ENCODE measurements around the gene GYG2. TPM values are rescaled to one million over a fixed set of nuclear protein-coding genes. Genes with fewer than 3 reads are reported as not detected.

The GYG2 gene
- total and polyA plus RNA-seq, 2 donors from 2014 or later: 2.2 to 2.9 TPM

- intact Hi-C loops (cut with DNase I): no loop called here
- no peaks in the 10 kb centered on the region for H3K36me3 ChIP-seq (ENCODE audit: control insufficient read depth in 2 of 3, insufficient read depth in 3 of 3, low read length in 3 of 3)
- no peak for FAIRE-seq
- H3K27ac ChIP-seq (ENCODE audit: low read depth in 2 of 2, low read length in 2 of 2): no peak overlapping the region
- no peak for DNase-seq
- no peak overlapping the region for H3K4me3 ChIP-seq (ENCODE audit: low read length in 3 of 3)
- H3K27me3 ChIP-seq (ENCODE audit: control insufficient read depth, insufficient read depth, low read length): no peaks in the 10 kb centered on the region
- no peak overlapping the region for H3K9ac ChIP-seq (ENCODE audit: low read length in 3 of 3)
- H3K4me1 ChIP-seq (ENCODE audit: control insufficient read depth in 2 of 3, insufficient read depth in 2 of 3, low read depth in 1 of 3, low read length in 3 of 3): no peaks in the 10 kb centered on the region
- H3K9me3 ChIP-seq (ENCODE audit: control insufficient read depth in 2 of 3, insufficient read depth in 1 of 3, low read length in 3 of 3): no peaks in the 10 kb centered on the region
- no peak for TF ChIP-seq CTCF (IDR thresholded peaks at IDR 0.05; ENCODE audit: borderline replicate concordance, extremely low read depth, insufficient read depth)
Measured at GRCh38 chrX:2848871-2849301, 20.2 kb downstream of the GYG2 start.

- Histone ChIP-seq H3K9me3 (ENCODE audit: control insufficient read depth in 2 of 3, insufficient read depth in 1 of 3, low read length in 3 of 3) (no peaks in the 10 kb centered on the region), H3K27me3 (ENCODE audit: control insufficient read depth, insufficient read depth, low read length) (no peaks in the 10 kb centered on the region), H3K36me3 (ENCODE audit: control insufficient read depth in 2 of 3, insufficient read depth in 3 of 3, low read length in 3 of 3) (no peaks in the 10 kb centered on the region), H3K4me3 (ENCODE audit: low read length in 3 of 3) (no peak overlapping the region), H3K4me1 (ENCODE audit: control insufficient read depth in 2 of 3, insufficient read depth in 2 of 3, low read depth in 1 of 3, low read length in 3 of 3) (no peaks in the 10 kb centered on the region), H3K27ac (ENCODE audit: low read depth in 2 of 2, low read length in 2 of 2) (no peak overlapping the region), H3K9ac (ENCODE audit: low read length in 3 of 3) (no peak overlapping the region)
- DNase-seq: no peak
- TF ChIP-seq CTCF (IDR thresholded peaks at IDR 0.05; ENCODE audit: borderline replicate concordance, extremely low read depth, insufficient read depth): no peak
- no peak for FAIRE-seq
- intact Hi-C loops (cut with DNase I): no loop called here
Measured at GRCh38 chrX:2854918-2855317, 26.2 kb downstream of the GYG2 start.

GRCh38 chrX:2855761-2856160, 27.0 kb downstream of the GYG2 start:
- Histone ChIP-seq H3K27ac (ENCODE audit: low read depth in 2 of 2, low read length in 2 of 2) (no peak overlapping the region), H3K9me3 (ENCODE audit: control insufficient read depth in 2 of 3, insufficient read depth in 1 of 3, low read length in 3 of 3) (no peaks in the 10 kb centered on the region), H3K36me3 (ENCODE audit: control insufficient read depth in 2 of 3, insufficient read depth in 3 of 3, low read length in 3 of 3) (no peaks in the 10 kb centered on the region), H3K4me3 (ENCODE audit: low read length in 3 of 3) (no peak overlapping the region), H3K4me1 (ENCODE audit: control insufficient read depth in 2 of 3, insufficient read depth in 2 of 3, low read depth in 1 of 3, low read length in 3 of 3) (no peaks in the 10 kb centered on the region), H3K27me3 (ENCODE audit: control insufficient read depth, insufficient read depth, low read length) (no peaks in the 10 kb centered on the region), H3K9ac (ENCODE audit: low read length in 3 of 3) (no peak overlapping the region)
- TF ChIP-seq CTCF (IDR thresholded peaks at IDR 0.05; ENCODE audit: borderline replicate concordance, extremely low read depth, insufficient read depth): no peak
- FAIRE-seq: no peak
- intact Hi-C loops (cut with DNase I): no loop called here
- DNase-seq: no peak

GRCh38 chrX:2857566-2857965, 28.8 kb downstream of the GYG2 start:
- no peaks in the 10 kb centered on the region for H3K9me3 ChIP-seq (ENCODE audit: control insufficient read depth in 2 of 3, insufficient read depth in 1 of 3, low read length in 3 of 3)
- H3K4me3 ChIP-seq (ENCODE audit: low read length in 3 of 3): no peak overlapping the region
- no peaks in the 10 kb centered on the region for H3K27me3 ChIP-seq (ENCODE audit: control insufficient read depth, insufficient read depth, low read length)
- DNase-seq (no peak), FAIRE-seq (no peak)
- TF ChIP-seq CTCF (IDR thresholded peaks at IDR 0.05; ENCODE audit: borderline replicate concordance, extremely low read depth, insufficient read depth): no peak
- no peaks in the 10 kb centered on the region for H3K36me3 ChIP-seq (ENCODE audit: control insufficient read depth in 2 of 3, insufficient read depth in 3 of 3, low read length in 3 of 3)
- no peak overlapping the region for H3K9ac ChIP-seq (ENCODE audit: low read length in 3 of 3)
- no peaks in the 10 kb centered on the region for H3K4me1 ChIP-seq (ENCODE audit: control insufficient read depth in 2 of 3, insufficient read depth in 2 of 3, low read depth in 1 of 3, low read length in 3 of 3)
- no peak overlapping the region for H3K27ac ChIP-seq (ENCODE audit: low read depth in 2 of 2, low read length in 2 of 2)
- intact Hi-C loops (cut with DNase I): no loop called here
